Testis (tissue), 2 donors: Measurements from ENCODE around the gene CHRDL1.

Experiments
- POLR2A ChIP-seq: fragments of 450-650 bp; IDR thresholded peaks from one replicate; pipeline ENCODE4 v1.6.1; 2017; ENCODE audit warnings: antibody characterized with exemption, mild to moderate bottlenecking, moderate library complexity
- TF ChIP-seq, protein P1 (sequence below), 3 experiments: fragments of 450-650 bp in 2 of 3; fragments of 200-600 bp in 1 of 3; sonication (generic) in 1 of 3; IDR thresholded peaks; one replicate each; pipeline ENCODE4 v1.5.1; 2016 to 2019; ENCODE audit warnings: antibody characterized with exemption in 3 of 3, mild to moderate bottlenecking in 2 of 3, moderate library complexity in 1 of 3

DNA sequence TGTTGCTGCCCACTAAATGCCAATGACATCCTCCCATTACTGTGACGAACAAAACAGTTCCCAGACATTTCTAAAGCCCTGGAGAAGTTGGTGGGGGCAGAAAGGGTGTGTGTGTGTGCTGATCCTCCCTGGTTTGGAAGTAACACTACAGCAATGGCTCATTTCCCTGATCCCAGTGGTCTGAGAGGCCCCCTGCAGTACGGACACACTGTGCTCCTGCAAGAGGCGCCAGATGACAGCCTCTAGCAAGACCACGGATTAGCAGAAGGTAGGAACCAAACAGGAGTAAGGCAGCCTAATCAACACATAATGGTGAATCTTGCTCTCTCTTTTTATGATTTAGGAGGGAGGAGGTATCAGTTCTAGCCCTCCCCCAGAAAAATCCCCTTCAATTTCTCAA, 49.6 kb downstream of the CHRDL1 start:
- TF ChIP-seq, protein P1, sequence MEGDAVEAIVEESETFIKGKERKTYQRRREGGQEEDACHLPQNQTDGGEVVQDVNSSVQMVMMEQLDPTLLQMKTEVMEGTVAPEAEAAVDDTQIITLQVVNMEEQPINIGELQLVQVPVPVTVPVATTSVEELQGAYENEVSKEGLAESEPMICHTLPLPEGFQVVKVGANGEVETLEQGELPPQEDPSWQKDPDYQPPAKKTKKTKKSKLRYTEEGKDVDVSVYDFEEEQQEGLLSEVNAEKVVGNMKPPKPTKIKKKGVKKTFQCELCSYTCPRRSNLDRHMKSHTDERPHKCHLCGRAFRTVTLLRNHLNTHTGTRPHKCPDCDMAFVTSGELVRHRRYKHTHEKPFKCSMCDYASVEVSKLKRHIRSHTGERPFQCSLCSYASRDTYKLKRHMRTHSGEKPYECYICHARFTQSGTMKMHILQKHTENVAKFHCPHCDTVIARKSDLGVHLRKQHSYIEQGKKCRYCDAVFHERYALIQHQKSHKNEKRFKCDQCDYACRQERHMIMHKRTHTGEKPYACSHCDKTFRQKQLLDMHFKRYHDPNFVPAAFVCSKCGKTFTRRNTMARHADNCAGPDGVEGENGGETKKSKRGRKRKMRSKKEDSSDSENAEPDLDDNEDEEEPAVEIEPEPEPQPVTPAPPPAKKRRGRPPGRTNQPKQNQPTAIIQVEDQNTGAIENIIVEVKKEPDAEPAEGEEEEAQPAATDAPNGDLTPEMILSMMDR (IDR thresholded peaks at IDR 0.05): no peak
- no peak for TF ChIP-seq POLR2A
